Tibial nerve (tissue), 4 donors: Measurements from ENCODE around the gene COL8A1. TPM values are rescaled to one million over a fixed set of nuclear protein-coding genes. Genes with fewer than 3 reads are reported as not detected.

Experiments used
- DNase-seq, 2 donors: peaks; one replicate each; pipeline ENCODE4 v3.0.0-alpha.2; 2019; ENCODE audit warnings: low spot score in 2 of 2
- H3K27ac ChIP-seq, 4 donors: fragments of 200-600 bp; sonication (generic) in 3 of 4; one replicate each; pipeline ENCODE4 v1.5.1; 2017 to 2019; ENCODE audit warnings: mild to moderate bottlenecking in 1 of 4
- H3K27me3 ChIP-seq, 2 donors: fragments of 200-600 bp; sonication (generic) in 1 of 2; one replicate each; pipeline versions ENCODE4 v1.5.1 to v1.6.0; 2017 to 2019
- H3K36me3 ChIP-seq, 3 donors: fragments of 200-600 bp; sonication (generic); one replicate each; pipeline ENCODE4 v1.5.1; 2018 to 2019
- H3K4me1 ChIP-seq, 4 donors: fragments of 200-600 bp; sonication (generic) in 3 of 4; one replicate each; pipeline ENCODE4 v1.5.1; 2017 to 2019
- H3K4me3 ChIP-seq, 4 donors: fragments of 200-600 bp; sonication (generic) in 3 of 4; one replicate each; pipeline ENCODE4 v1.5.1; 2017 to 2019; ENCODE audit warnings: mild to moderate bottlenecking in 1 of 4, moderate library complexity in 1 of 4
- H3K9me3 ChIP-seq, 4 donors: fragments of 200-600 bp; sonication (generic) in 3 of 4; one replicate each; pipeline ENCODE4 v1.5.1; 2017 to 2019
- EP300 ChIP-seq, 2 donors: sonication (generic); formaldehyde crosslinking; IDR thresholded peaks; one replicate each; pipeline ENCODE4 v1.6.1; 2017; ENCODE audit warnings: antibody characterized with exemption in 2 of 2, mild to moderate bottlenecking in 1 of 2
- POLR2A ChIP-seq, 2 donors: fragments of 450-650 bp; IDR thresholded peaks; one replicate each; pipeline ENCODE4 v1.6.1; 2017; ENCODE audit warnings: antibody characterized with exemption in 2 of 2, mild to moderate bottlenecking in 2 of 2, moderate library complexity in 2 of 2
- WGBS, 2 donors: methylation state at CpG; one replicate each; pipeline ENCODE4 v1.1.5; 2018; 5-methylcytosine and 5-hydroxymethylcytosine counted together
- total RNA-seq, 4 donors: library from RNA; depleted of rRNA; stranded (reverse); fragments of >200 nt; gene quantifications; one replicate each; pipeline ENCODE4 v1.1.0, GENCODE V29; 2016
- TF ChIP-seq, protein P1 (sequence below), 5 experiments: fragments of 200-600 bp in 3 of 5; fragments of 450-650 bp in 2 of 5; sonication (generic) in 3 of 5; IDR thresholded peaks; one replicate each; pipeline ENCODE4 v1.5.1; 2016 to 2019; ENCODE audit warnings: antibody characterized with exemption in 5 of 5, mild to moderate bottlenecking in 3 of 5, moderate library complexity in 2 of 5

COL8A1 gene
- total RNA-seq, 4 donors from 2014 or later: 144 to 217 (median 177) TPM

DNA sequence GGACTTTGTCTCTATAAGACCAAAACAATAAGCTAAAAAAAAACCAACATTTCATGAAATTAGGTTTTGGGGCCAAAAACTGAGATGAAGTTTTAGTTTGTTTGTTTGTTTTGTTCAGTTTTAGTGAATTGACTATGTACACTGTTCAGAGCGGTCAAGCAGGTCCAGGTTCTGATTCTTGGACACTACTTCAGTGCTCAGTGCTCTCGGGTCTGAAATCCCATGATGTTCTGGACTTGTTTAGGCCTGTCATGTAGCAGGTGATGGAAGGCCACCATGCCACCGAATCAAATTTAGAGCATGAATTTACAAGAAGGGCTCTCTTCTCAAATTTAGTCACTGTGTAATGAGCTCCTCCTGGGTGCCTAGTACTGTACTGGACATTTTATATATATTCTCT lies 45.5 kb downstream of the COL8A1 start:
- H3K27me3 ChIP-seq: no peaks in the 10 kb centered on the region
- 93 to 95% methylated on average over 3 of the region's 3 CpGs for WGBS, 2 donors
- H3K4me3 ChIP-seq: no peak overlapping the region
- no peaks in the 10 kb centered on the region for H3K9me3 ChIP-seq
- peaks cover 0 to 42% (median 5%) of the 10 kb centered on the region in 4 donors for H3K4me1 ChIP-seq
- DNase-seq: no peak
- no peaks in the 10 kb centered on the region for H3K36me3 ChIP-seq
- no peak for TF ChIP-seq POLR2A (IDR thresholded peaks at IDR 0.05)
- TF ChIP-seq, protein P1, sequence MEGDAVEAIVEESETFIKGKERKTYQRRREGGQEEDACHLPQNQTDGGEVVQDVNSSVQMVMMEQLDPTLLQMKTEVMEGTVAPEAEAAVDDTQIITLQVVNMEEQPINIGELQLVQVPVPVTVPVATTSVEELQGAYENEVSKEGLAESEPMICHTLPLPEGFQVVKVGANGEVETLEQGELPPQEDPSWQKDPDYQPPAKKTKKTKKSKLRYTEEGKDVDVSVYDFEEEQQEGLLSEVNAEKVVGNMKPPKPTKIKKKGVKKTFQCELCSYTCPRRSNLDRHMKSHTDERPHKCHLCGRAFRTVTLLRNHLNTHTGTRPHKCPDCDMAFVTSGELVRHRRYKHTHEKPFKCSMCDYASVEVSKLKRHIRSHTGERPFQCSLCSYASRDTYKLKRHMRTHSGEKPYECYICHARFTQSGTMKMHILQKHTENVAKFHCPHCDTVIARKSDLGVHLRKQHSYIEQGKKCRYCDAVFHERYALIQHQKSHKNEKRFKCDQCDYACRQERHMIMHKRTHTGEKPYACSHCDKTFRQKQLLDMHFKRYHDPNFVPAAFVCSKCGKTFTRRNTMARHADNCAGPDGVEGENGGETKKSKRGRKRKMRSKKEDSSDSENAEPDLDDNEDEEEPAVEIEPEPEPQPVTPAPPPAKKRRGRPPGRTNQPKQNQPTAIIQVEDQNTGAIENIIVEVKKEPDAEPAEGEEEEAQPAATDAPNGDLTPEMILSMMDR (IDR thresholded peaks at IDR 0.05): no peak
- TF ChIP-seq EP300 (IDR thresholded peaks at IDR 0.05): no peak
- H3K27ac ChIP-seq: peak overlapping the region in 2 of 4 donors; percentile 57 to 78

DNA sequence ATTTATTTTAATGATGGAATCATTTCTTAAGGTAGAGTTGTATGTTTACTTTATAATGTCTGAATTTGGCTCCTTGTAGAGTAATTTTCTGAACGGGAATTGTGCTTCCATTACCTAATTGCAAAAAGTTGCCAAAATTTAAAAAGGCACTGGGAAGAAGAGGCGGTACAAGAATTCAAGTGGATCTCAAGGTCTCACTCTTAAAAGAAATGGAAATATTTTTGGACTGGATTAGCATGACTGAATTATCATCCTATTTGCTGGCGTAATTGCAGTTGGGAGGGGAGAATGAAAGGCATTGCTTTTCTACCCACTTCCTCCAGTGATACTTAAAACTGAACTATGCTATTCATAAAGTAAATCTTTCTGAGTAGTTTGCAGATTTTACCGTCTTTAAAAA lies 46.2 kb downstream of the COL8A1 start:
- H3K27ac ChIP-seq: peak overlapping the region in 2 of 4 donors; percentile 57 to 78
- no peak for DNase-seq
- H3K27me3 ChIP-seq: no peaks in the 10 kb centered on the region
- H3K9me3 ChIP-seq: no peaks in the 10 kb centered on the region
- H3K4me1 ChIP-seq: peaks cover 0 to 42% (median 5%) of the 10 kb centered on the region in 4 donors
- TF ChIP-seq POLR2A (IDR thresholded peaks at IDR 0.05): no peak
- TF ChIP-seq EP300 (IDR thresholded peaks at IDR 0.05): no peak
- TF ChIP-seq, protein P1 (IDR thresholded peaks at IDR 0.05): no peak
- H3K36me3 ChIP-seq: no peaks in the 10 kb centered on the region
- WGBS, 2 donors: 37 to 47% methylated on average over 4 of the region's 4 CpGs
- no peak overlapping the region for H3K4me3 ChIP-seq

DNA sequence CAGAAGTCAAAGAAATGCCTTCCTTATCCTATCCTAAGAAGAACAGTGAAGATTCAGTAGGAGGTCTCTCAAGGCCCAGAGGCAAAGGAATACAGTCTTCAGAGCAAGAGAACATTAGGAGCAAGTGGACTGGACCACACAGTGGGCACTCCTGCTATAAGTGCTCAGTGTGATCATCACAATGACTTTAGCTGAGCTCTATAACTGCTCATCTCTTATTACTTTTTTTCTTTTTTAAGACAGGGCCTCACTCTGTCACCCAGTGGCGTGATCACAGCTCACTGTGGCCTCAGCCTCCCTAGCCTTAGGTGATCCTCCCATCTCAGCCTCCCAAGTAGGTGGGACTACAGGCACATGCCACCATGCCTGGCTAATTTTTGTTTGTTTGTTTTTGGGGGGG lies 48.1 kb downstream of the COL8A1 start:
- WGBS, 2 donors: 90% methylated on average over 1 of the region's 1 CpG
- no peak overlapping the region for H3K4me3 ChIP-seq
- no peaks in the 10 kb centered on the region for H3K9me3 ChIP-seq
- TF ChIP-seq, protein P1 (IDR thresholded peaks at IDR 0.05): no peak
- TF ChIP-seq POLR2A (IDR thresholded peaks at IDR 0.05) (no peak), EP300 (IDR thresholded peaks at IDR 0.05) (no peak)
- H3K27ac ChIP-seq: peak overlapping the region in 2 of 4 donors; percentile 0 to 53
- H3K36me3 ChIP-seq: no peaks in the 10 kb centered on the region
- H3K4me1 ChIP-seq: peaks cover 0 to 52% (median 5%) of the 10 kb centered on the region in 4 donors
- H3K27me3 ChIP-seq: no peaks in the 10 kb centered on the region
- no peak for DNase-seq

DNA sequence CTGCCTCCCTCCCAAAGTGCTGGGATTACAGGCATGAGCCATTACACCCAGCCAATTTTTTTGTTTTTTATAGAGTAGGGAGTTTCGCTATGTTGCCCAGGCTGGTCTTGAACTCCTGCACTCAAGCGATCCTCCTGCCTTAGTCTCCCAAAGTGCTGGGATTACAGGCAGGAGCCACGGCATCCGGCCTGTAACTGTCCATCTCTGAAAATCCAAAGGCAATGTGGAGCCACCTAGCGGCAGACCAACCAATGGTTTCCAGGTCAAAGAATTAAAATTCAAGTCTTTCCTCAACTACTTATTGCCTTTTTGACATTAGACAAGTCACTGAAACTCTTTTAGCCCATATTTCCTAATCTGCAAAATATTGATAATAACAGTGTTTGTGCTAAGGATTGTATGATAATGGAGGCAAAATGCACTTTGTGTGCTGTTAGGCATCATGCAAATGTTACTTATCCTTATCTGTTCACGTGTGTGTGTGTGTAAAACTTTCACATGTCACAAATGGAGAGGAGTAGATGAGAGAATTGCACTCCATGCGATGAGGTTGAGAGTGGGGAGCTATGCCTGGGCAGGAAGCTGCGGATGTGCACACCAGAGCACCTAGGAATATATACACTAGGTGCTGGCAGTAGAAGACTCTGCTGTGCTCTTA lies 48.7 kb downstream of the COL8A1 start:
- H3K36me3 ChIP-seq: no peaks in the 10 kb centered on the region
- H3K4me1 ChIP-seq: peaks cover 0 to 47% (median 5%) of the 10 kb centered on the region in 4 donors
- TF ChIP-seq EP300 (IDR thresholded peaks at IDR 0.05): no peak
- TF ChIP-seq, protein P1 (IDR thresholded peaks at IDR 0.05): peak; percentile 53 to 78 (median 67)
- H3K9me3 ChIP-seq: no peaks in the 10 kb centered on the region
- H3K27me3 ChIP-seq: no peaks in the 10 kb centered on the region
- peak overlapping the region in 2 of 4 donors; percentile 0 to 53 for H3K27ac ChIP-seq
- 48 to 51% methylated on average over 8 of the region's 8 CpGs for WGBS, 2 donors
- H3K4me3 ChIP-seq: no peak overlapping the region
- peak; percentile 54 to 71 for DNase-seq

DNA sequence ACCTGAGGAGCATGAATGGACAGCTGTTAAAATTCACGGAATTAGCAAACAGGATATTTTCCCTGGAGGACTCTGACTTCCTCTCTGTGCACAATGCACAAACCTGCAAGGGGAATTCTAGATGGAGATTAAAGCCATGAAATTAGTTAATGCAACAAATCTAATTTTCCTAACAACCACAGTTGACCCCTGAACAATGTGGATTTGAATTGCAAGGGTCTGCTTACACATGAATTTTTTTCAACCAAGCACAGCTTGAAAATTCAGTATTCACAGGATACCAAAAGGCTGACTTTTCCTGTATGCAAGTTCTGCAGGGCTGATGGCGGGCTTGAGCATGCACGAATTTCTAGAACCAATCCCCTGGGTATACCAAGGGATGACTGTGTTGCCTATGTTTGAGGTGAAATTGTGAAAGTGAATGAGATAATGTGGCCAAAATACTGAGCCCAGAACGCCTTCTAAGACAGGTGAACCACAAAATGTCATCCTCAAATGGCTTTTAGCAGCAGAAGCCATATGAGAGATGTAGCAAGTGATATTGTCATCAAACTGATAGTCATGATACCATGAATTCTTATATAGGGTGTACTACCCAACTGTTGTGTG lies 52.5 kb downstream of the COL8A1 start:
- WGBS, 2 donors: 69 to 76% methylated on average over 4 of the region's 4 CpGs
- peaks cover 0 to 12% (median 0%) of the 10 kb centered on the region in 4 donors for H3K4me1 ChIP-seq
- H3K9me3 ChIP-seq: no peaks in the 10 kb centered on the region
- peak overlapping the region in 1 of 4 donors; percentile 46 for H3K27ac ChIP-seq
- no peaks in the 10 kb centered on the region for H3K36me3 ChIP-seq
- no peak for DNase-seq
- no peak overlapping the region for H3K4me3 ChIP-seq
- no peaks in the 10 kb centered on the region for H3K27me3 ChIP-seq
- TF ChIP-seq EP300 (IDR thresholded peaks at IDR 0.05): no peak
- TF ChIP-seq, protein P1 (IDR thresholded peaks at IDR 0.05): no peak
- no peak for TF ChIP-seq POLR2A (IDR thresholded peaks at IDR 0.05)
